ENCODE data around the gene PTPRD. TPM values are rescaled to one million over a fixed set of nuclear protein-coding genes. Genes with fewer than 3 reads are reported as not detected.

Gene PTPRD
- total RNA-seq, 1 experiment from 2014 or later: 69.6 TPM

- Mint-ChIP-seq H3K36me3 (no peaks in the 10 kb centered on the region), H3K9me3 (no peaks in the 10 kb centered on the region), H3K27ac (peak overlapping the region; percentile 60; the same call in 1 of the 2 replicates), H3K4me3 (no peak overlapping the region), H3K4me1 (peaks cover 15% of the 10 kb centered on the region), H3K27me3 (ENCODE audit: low read depth) (no peaks in the 10 kb centered on the region)
- ATAC-seq (no peak), DNase-seq (ENCODE audit: low spot score) (no peak)
- POLR2A ChIA-PET: no interaction called here
- no peak for TF ChIP-seq RORB (CRISPR knock-in tag; IDR thresholded peaks at IDR 0.05)
- TF ChIP-seq CBFB (CRISPR knock-in tag; IDR thresholded peaks at IDR 0.05; ENCODE audit: low read depth): no peak
- no peak for TF ChIP-seq RELA (CRISPR knock-in tag; IDR thresholded peaks at IDR 0.05; ENCODE audit: borderline replicate concordance)
- TF ChIP-seq ZNF425 (CRISPR knock-in tag; conservative IDR thresholded peaks at IDR 0.05): no peak
- TF ChIP-seq, protein P1, sequence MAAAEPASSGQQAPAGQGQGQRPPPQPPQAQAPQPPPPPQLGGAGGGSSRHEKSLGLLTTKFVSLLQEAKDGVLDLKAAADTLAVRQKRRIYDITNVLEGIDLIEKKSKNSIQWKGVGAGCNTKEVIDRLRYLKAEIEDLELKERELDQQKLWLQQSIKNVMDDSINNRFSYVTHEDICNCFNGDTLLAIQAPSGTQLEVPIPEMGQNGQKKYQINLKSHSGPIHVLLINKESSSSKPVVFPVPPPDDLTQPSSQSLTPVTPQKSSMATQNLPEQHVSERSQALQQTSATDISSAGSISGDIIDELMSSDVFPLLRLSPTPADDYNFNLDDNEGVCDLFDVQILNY (CRISPR knock-in tag; IDR thresholded peaks at IDR 0.05): no peak
- no peak for TF ChIP-seq FOXP4 (CRISPR knock-in tag; IDR thresholded peaks at IDR 0.05)
- no peak for TF ChIP-seq FOXK1 (CRISPR knock-in tag; IDR thresholded peaks at IDR 0.05)
- no peak for TF ChIP-seq ZNF121 (CRISPR knock-in tag; IDR thresholded peaks at IDR 0.05)
- TF ChIP-seq PRRX2 (CRISPR knock-in tag; IDR thresholded peaks at IDR 0.05): no peak
- no peak for TF ChIP-seq CTCF (IDR thresholded peaks at IDR 0.05)
- TF ChIP-seq ZNF219 (CRISPR knock-in tag; IDR thresholded peaks at IDR 0.05; ENCODE audit: borderline replicate concordance): no peak
- TF ChIP-seq ZBTB21 (CRISPR knock-in tag; IDR thresholded peaks at IDR 0.05; ENCODE audit: borderline replicate concordance): no peak
- TF ChIP-seq EMX1 (CRISPR knock-in tag; IDR thresholded peaks at IDR 0.05): no peak
- TF ChIP-seq MXD4 (CRISPR knock-in tag; IDR thresholded peaks at IDR 0.05; ENCODE audit: borderline replicate concordance): no peak
- no peak for TF ChIP-seq ESRRA (CRISPR knock-in tag; IDR thresholded peaks at IDR 0.05; ENCODE audit: borderline replicate concordance)
- TF ChIP-seq ZNF423 (CRISPR knock-in tag; IDR thresholded peaks at IDR 0.05): no peak
- TF ChIP-seq ELF4 (CRISPR knock-in tag; IDR thresholded peaks at IDR 0.05; ENCODE audit: low read depth): no peak
- TF ChIP-seq TEAD4 (CRISPR knock-in tag; IDR thresholded peaks at IDR 0.05): no peak
- TF ChIP-seq ATF3 (CRISPR knock-in tag; conservative IDR thresholded peaks at IDR 0.05): no peak
- CTCF ChIA-PET: no interaction called here
These were observed 2176.0 kb downstream of the PTPRD start for GRCh38 chr9:8436786-8437185.

DNA sequence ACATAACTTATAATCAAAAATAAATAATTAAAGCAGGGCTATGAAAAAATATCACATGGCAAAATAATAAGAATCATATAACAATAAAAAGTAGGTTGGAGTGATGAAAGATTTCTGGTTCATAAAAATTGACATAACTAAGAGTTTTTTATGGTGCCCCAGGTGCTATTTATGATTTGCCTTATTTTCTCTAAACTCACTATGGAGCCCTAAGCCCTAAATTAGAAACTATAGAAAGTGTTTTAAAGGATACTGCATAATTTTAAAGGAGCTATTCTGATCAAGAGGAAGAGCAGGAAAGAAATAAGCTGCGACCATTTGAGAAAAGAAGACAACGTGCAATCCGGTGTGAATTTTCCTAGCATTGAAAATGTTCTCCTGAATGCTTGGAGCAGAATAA lies 2178.2 kb downstream of the PTPRD start:
- TF ChIP-seq CBFB (CRISPR knock-in tag; IDR thresholded peaks at IDR 0.05; ENCODE audit: low read depth): no peak
- no peak for TF ChIP-seq ZBTB21 (CRISPR knock-in tag; IDR thresholded peaks at IDR 0.05; ENCODE audit: borderline replicate concordance)
- POLR2A ChIA-PET: no interaction called here
- H3K27me3 Mint-ChIP-seq (ENCODE audit: low read depth): no peaks in the 10 kb centered on the region
- ATAC-seq (no peak), DNase-seq (ENCODE audit: low spot score) (no peak)
- no peaks in the 10 kb centered on the region for H3K36me3 Mint-ChIP-seq
- no peak overlapping the region for H3K4me3 Mint-ChIP-seq
- CTCF ChIA-PET: no interaction called here
- H3K9me3 Mint-ChIP-seq: no peaks in the 10 kb centered on the region
- H3K27ac Mint-ChIP-seq: no peak overlapping the region
- H3K4me1 Mint-ChIP-seq: peaks cover 28% of the 10 kb centered on the region
